Neural progenitor cell (in vitro differentiated cells): ENCODE measurements around the gene SFT2D3.

ENCODE experiments used
- EZH2phosphoT487 ChIP-seq: fragments of 200-600 bp; sonication (generic); IDR thresholded peaks from 2 replicates; pipeline ENCODE4 v1.6.1; 2017; ENCODE audit warnings: antibody characterized with exemption
- TF ChIP-seq, protein P1 (sequence below): fragments of 200-600 bp; sonication (generic); IDR thresholded peaks from 2 replicates; pipeline ENCODE4 v1.5.1; 2017; ENCODE audit warnings: antibody characterized with exemption, mild to moderate bottlenecking

DNA sequence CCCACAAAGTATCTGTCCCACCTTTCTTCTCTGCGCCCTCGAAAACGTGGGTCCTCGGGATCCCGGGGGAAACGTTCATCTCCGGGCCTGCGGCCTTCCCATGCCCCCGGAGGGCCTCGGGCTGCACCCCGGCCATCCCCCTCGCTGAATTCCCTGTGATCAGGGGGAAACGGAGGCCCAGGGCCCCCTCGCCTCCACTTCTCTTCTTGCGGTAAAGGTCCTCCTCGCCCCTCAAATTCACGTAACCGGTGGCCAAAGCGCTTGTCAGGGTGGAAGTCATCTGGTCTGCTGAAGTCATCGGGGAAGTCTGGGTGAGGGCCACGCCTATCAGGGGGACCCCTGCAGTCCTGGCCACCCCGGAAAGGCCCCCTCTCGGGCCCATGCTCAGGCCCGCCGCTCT, 12.3 kb downstream of the SFT2D3 start:
- TF ChIP-seq, protein P1, sequence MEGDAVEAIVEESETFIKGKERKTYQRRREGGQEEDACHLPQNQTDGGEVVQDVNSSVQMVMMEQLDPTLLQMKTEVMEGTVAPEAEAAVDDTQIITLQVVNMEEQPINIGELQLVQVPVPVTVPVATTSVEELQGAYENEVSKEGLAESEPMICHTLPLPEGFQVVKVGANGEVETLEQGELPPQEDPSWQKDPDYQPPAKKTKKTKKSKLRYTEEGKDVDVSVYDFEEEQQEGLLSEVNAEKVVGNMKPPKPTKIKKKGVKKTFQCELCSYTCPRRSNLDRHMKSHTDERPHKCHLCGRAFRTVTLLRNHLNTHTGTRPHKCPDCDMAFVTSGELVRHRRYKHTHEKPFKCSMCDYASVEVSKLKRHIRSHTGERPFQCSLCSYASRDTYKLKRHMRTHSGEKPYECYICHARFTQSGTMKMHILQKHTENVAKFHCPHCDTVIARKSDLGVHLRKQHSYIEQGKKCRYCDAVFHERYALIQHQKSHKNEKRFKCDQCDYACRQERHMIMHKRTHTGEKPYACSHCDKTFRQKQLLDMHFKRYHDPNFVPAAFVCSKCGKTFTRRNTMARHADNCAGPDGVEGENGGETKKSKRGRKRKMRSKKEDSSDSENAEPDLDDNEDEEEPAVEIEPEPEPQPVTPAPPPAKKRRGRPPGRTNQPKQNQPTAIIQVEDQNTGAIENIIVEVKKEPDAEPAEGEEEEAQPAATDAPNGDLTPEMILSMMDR = no peak
- no peak for TF ChIP-seq EZH2phosphoT487
